ENCODE measurements around the gene CFDP1.
"Not testable (repeated sequence)": the region's sequence is repeated elsewhere in the genome, so short reads cannot be mapped to it uniquely, and the experiment has no call there.

Gene CFDP1

DNA sequence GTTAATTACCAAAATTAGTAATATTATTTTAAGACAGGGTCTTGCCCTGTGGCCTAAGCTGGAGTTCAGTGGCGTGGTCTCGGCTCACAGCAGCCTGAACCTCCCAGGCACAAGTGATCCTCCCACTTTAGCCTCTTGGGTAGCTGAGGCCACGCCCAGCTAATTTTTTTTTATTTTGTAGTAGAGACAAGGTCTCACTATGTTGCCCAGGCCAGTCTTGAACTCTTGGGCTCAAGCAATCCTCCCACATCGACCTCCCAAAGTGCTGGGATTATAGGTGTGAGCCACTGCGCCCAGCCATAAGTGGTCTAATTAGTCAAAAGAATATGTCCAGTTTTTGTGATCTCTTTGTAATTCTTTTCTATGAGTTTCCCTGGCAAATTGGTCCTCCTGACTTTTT, 12.0 kb upstream of the CFDP1 start:
- H3K4me1 ChIP-seq (ENCODE audit: insufficient read depth, low read length), result no peaks in the 10 kb centered on the region
- no peaks in the 10 kb centered on the region; the same call in 1 of the 2 replicates for H3K36me3 ChIP-seq (ENCODE audit: insufficient read depth, low read length)
- H3K9ac ChIP-seq (ENCODE audit: low read depth, low read length), result no peak overlapping the region; the same call in 1 of the 2 replicates
- H3K9me3 ChIP-seq (ENCODE audit: control insufficient read depth, insufficient read depth, low read length), result no peaks in the 10 kb centered on the region

DNA sequence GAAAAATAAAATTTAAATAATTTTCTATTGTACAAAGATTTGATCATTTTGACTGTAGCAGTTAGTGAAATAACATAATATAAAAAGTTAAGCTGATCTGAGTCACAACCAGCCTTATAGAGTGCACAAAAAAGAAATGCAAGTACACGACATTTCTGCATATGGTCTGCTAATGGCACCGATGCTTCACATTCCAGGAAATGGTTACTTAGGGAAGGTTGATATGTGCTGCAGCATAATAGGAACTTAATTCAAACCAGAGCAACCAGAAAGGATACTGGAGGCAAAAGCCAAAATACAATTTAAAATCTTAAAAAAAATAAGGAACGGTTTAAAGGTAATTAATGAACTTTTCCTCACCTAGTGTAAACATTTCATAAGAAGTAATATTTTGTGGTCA, 10.0 kb upstream of the CFDP1 start:
- Histone ChIP-seq H3K9me3 (ENCODE audit: control insufficient read depth, insufficient read depth, low read length) (no peaks in the 10 kb centered on the region), H3K9ac (ENCODE audit: low read depth, low read length) (no peak overlapping the region), H3K36me3 (ENCODE audit: insufficient read depth, low read length) (no peaks in the 10 kb centered on the region; the same call in 1 of the 2 replicates), H3K4me1 (ENCODE audit: insufficient read depth, low read length) (no peaks in the 10 kb centered on the region)

GRCh38 chr16:75433732-75434413, 570 bp upstream of the CFDP1 start:
- Histone ChIP-seq H3K4me1 (ENCODE audit: insufficient read depth, low read length) (no peaks in the 10 kb centered on the region), H3K9me3 (ENCODE audit: control insufficient read depth, insufficient read depth, low read length) (no peaks in the 10 kb centered on the region)

GRCh38 chr16:75429621-75430403, 3.5 kb downstream of the CFDP1 start:
- Histone ChIP-seq H3K4me1 (ENCODE audit: insufficient read depth, low read length) (peaks cover 4% of the 10 kb centered on the region; the same call in 1 of the 2 replicates), H3K9ac (ENCODE audit: low read depth, low read length) (no peak overlapping the region), H3K9me3 (ENCODE audit: control insufficient read depth, insufficient read depth, low read length) (no peaks in the 10 kb centered on the region), H3K36me3 (ENCODE audit: insufficient read depth, low read length) (no peaks in the 10 kb centered on the region; the same call in 1 of the 2 replicates)

More at GRCh38 chr16:75433732-75434413, 570 bp upstream of the CFDP1 start:
- Histone ChIP-seq H3K36me3 (ENCODE audit: insufficient read depth, low read length) (no peaks in the 10 kb centered on the region), H3K9ac (ENCODE audit: low read depth, low read length) (peak overlapping the region; percentile 84)

- not testable (repeated sequence) for H3K9ac ChIP-seq (ENCODE audit: low read depth, low read length); H3K4me1 ChIP-seq (ENCODE audit: insufficient read depth, low read length); H3K9me3 ChIP-seq (ENCODE audit: control insufficient read depth, insufficient read depth, low read length); H3K36me3 ChIP-seq (ENCODE audit: insufficient read depth, low read length)
These were observed 6.8 kb downstream of the CFDP1 start for GRCh38 chr16:75426524-75426923.

DNA sequence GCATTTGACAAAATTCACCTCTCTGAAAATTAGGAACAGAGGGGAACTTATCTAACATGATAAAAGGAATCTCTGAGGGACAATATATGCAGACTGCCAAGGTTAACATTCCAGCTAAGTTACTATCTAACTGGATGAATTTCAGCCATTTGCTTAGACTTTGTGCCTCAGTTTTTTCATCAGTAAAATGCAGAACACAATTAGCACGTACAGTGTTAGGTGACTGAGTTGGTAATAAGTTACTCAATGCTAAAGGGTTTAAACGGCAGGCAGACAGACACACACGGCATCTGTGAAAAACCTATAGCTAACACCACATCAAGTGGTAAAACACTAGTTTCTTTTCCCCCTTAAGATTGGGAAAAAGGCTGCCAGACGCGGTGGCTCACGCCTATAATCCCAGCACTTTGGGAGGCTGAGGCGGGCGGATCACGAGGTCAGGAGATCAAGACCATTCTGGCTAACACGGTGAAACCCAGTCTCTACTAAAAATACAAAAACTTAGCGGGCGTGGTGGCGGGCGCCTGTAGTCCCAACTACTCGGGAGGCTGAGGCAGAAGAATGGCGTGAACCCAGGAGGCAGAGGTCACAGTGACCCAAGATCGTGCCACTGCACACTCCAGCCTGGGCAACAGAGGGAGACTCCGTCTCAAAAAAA, 9.1 kb downstream of the CFDP1 start:
- not testable (repeated sequence) for H3K9ac ChIP-seq (ENCODE audit: low read depth, low read length); H3K9me3 ChIP-seq (ENCODE audit: control insufficient read depth, insufficient read depth, low read length); H3K36me3 ChIP-seq (ENCODE audit: insufficient read depth, low read length)
- H3K4me1 ChIP-seq (ENCODE audit: insufficient read depth, low read length), result peaks cover 27% of the 10 kb centered on the region

DNA sequence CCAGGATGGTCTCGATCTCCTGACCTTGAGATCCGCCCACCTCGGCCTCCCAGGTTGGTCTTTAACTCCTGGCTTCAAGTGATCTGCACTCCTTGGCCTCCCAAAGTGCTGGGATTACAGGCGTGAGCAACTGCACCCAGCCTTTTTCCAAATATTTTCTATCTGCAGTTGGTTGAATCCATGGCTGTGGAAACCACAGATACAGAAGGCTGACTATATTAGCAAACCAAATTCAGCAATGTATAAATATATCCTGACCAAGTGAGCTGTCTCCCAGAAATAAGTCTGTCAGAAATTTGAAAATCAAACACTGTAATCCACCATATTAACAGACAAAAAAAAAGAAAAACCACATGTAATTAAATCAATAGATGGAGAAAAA, 9.6 kb downstream of the CFDP1 start:
- no peaks in the 10 kb centered on the region for H3K9me3 ChIP-seq (ENCODE audit: control insufficient read depth, insufficient read depth, low read length)
- peaks cover 27% of the 10 kb centered on the region for H3K4me1 ChIP-seq (ENCODE audit: insufficient read depth, low read length)
- no peaks in the 10 kb centered on the region; the same call in 1 of the 2 replicates for H3K36me3 ChIP-seq (ENCODE audit: insufficient read depth, low read length)
- no peak overlapping the region for H3K9ac ChIP-seq (ENCODE audit: low read depth, low read length)

GRCh38 chr16:75421820-75422126, 11.5 kb downstream of the CFDP1 start:
- no peak overlapping the region for H3K9ac ChIP-seq (ENCODE audit: low read depth, low read length)
- H3K36me3 ChIP-seq (ENCODE audit: insufficient read depth, low read length), result no peaks in the 10 kb centered on the region; the same call in 1 of the 2 replicates
- H3K4me1 ChIP-seq (ENCODE audit: insufficient read depth, low read length), result peaks cover 27% of the 10 kb centered on the region
- H3K9me3 ChIP-seq (ENCODE audit: control insufficient read depth, insufficient read depth, low read length), result no peaks in the 10 kb centered on the region

GRCh38 chr16:75420987-75421819, 12.1 kb downstream of the CFDP1 start:
- H3K9me3 ChIP-seq (ENCODE audit: control insufficient read depth, insufficient read depth, low read length), result no peaks in the 10 kb centered on the region
- no peaks in the 10 kb centered on the region; the same call in 1 of the 2 replicates for H3K36me3 ChIP-seq (ENCODE audit: insufficient read depth, low read length)
- peaks cover 23% of the 10 kb centered on the region for H3K4me1 ChIP-seq (ENCODE audit: insufficient read depth, low read length)
- peak overlapping the region; percentile 20; the same call in 1 of the 2 replicates for H3K9ac ChIP-seq (ENCODE audit: low read depth, low read length)

GRCh38 chr16:75416904-75417565, 16.3 kb downstream of the CFDP1 start:
- Histone ChIP-seq H3K4me1 (ENCODE audit: insufficient read depth, low read length) (peaks cover 23% of the 10 kb centered on the region), H3K9me3 (ENCODE audit: control insufficient read depth, insufficient read depth, low read length) (no peaks in the 10 kb centered on the region), H3K36me3 (ENCODE audit: insufficient read depth, low read length) (peaks cover 6% of the 10 kb centered on the region), H3K9ac (ENCODE audit: low read depth, low read length) (no peak overlapping the region)

- Histone ChIP-seq H3K36me3 (ENCODE audit: insufficient read depth, low read length) (peaks cover 15% of the 10 kb centered on the region), H3K9me3 (ENCODE audit: control insufficient read depth, insufficient read depth, low read length) (no peaks in the 10 kb centered on the region), H3K4me1 (ENCODE audit: insufficient read depth, low read length) (peaks cover 10% of the 10 kb centered on the region), H3K9ac (ENCODE audit: low read depth, low read length) (no peak overlapping the region)
These were observed 18.0 kb downstream of the CFDP1 start for GRCh38 chr16:75415169-75415905.

GRCh38 chr16:75413951-75414350, 19.4 kb downstream of the CFDP1 start:
- Histone ChIP-seq H3K36me3 (ENCODE audit: insufficient read depth, low read length) (peaks cover 20% of the 10 kb centered on the region), H3K4me1 (ENCODE audit: insufficient read depth, low read length) (no peaks in the 10 kb centered on the region), H3K9me3 (ENCODE audit: control insufficient read depth, insufficient read depth, low read length) (no peaks in the 10 kb centered on the region), H3K9ac (ENCODE audit: low read depth, low read length) (no peak overlapping the region)

DNA sequence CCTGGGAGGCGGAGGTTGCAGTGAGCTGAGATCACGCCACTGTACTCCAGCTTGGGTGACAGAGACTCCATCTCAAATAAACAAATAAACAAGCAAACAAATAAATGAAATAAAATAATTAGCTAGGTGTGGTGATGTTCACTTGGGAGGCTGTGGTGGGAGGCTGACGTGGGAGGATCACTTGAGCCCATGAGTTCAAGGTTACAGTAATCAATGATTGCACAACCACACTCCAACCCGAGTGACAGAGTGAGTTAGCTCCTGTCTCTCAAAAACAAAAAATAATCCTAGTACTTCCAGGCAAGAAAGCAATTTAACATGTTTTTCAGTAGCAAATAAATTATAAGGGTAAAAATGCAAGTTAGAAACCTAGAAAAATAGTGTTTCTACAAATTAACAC, 26.4 kb downstream of the CFDP1 start:
- H3K4me1 ChIP-seq (ENCODE audit: insufficient read depth, low read length), result no peaks in the 10 kb centered on the region
- H3K36me3 ChIP-seq (ENCODE audit: insufficient read depth, low read length), result peaks cover 15% of the 10 kb centered on the region
- H3K9ac ChIP-seq (ENCODE audit: low read depth, low read length), result no peak overlapping the region
- no peaks in the 10 kb centered on the region for H3K9me3 ChIP-seq (ENCODE audit: control insufficient read depth, insufficient read depth, low read length)

All from ES-I3 (cell line).